ENCODE results near the gene TMEM219.
"Not testable (repeated sequence)": the region's sequence is repeated elsewhere in the genome, so short reads cannot be mapped to it uniquely, and the experiment has no call there.

The TMEM219 gene

DNA sequence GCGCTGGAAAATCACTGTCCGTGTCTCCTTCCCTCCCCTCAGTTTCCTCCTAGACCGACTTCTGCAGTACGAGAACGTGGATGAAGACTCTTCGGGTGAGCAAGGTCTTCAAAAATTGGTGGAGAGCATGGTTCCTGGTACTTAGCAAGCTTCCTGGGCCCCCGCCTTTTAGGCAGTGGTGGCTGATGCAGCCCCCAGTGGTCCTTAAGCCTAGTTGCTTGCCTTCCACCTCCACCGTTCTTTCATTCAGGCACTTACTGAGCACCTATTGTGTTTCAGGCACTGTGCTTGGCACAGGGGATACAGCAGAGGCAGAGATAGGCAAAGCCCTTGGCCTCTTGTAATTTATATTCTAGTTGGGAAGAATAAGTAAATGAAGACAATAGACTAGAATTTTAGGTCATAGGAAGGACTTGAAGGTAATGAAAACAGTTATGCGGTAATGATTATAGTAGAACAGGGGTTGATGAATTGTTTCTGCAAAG lies 34.9 kb downstream of the TMEM219 start:
- no peak for DNase-seq

DNA sequence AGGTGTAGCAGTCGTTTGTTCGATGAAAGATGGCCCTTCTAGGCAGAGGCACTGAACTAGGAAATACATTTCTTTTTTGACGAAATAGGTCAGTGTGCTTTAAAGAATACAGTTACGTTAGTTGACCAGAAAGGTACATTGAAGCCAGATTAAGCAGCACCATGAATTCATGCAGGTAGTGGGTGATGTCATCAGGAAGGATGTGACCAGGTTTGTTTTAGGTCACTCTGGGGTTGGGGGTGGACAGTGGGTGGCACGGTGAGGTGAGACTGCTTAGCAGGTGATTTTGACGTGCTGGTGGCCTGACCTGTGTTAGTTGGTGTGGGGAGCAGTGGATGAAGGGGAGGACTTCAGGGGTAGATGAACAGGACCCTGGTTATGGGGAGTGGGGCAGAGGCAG lies 37.7 kb downstream of the TMEM219 start:
- DNase-seq: no peak

DNA sequence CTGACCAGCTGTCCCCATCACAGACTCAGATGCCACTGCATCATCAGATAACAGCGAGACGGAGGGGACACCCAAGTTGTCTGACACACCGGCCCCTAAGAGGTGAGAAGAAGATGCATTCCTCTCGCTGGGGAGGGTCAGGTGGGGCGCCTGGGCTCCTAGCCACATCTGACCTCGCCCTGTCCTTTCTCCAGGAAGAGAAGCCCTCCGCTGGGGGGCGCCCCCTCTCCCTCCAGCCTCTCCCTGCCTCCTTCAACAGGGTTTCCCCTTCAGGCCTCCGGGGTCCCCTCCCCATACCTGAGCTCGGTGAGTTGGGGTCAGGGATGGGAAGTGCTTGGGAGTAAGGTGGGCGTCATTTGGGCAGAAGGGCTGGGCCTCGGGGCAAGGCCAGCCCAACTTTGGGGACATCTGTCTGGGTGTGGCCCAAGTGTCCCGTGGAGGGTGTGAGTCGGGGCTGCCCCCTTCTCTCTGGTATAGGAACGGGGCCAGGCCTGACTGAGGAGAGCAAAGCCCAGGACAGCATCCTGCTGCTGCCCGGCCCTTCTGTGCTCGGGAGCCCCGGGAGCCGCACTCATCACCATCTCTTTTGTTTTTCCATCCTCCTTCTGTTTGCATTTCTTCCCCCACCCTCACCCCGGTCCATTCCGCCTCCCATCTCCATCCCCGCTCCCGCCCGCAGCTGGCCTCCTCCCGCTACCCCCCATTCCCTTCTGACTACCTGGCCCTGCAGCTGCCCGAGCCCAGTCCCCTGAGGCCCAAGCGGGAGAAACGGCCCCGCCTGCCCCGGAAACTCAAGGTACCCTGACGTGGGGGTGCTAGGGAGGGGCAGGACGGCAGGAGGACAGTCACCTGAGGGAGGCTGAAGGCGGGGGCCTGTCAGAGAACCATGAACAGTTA lies 39.1 kb downstream of the TMEM219 start:
- no peak for DNase-seq

DNA sequence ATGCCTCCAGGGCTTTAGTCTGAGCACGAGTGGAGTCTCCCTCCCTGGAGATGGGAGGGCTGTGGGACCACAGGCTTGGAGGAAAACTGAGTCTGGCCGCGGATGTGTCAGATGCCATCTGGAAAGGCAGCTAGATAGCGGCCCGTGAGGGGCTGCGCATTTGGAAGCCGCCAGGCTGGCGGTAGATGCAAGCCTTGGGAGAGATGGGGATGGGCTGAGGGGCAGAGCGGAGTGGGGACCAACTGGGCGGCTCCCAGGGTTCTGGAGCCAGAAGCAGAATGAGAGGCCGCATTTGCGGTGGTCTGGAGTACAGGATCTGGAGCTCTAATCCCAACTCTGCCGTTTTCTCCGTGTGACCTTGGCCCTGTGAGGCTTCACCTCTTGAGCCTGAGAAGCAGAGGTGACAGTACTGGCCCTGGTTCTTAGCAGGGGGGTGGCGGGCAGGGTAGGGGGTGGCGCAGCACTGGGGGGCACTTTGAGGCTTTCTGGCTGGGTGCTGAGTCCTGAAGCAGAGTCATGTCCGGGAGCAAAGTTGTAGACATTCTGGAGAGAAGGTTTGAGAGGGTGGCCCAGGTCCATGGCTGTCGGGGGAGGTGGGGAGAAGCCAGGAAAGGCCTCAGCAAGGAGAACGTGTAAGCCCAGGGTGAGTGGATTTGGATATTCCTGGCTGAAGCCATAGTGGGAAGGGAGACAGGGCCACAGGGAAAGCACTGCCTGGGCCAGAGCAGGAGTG lies 40.9 kb downstream of the TMEM219 start:
- no peak for DNase-seq

DNA sequence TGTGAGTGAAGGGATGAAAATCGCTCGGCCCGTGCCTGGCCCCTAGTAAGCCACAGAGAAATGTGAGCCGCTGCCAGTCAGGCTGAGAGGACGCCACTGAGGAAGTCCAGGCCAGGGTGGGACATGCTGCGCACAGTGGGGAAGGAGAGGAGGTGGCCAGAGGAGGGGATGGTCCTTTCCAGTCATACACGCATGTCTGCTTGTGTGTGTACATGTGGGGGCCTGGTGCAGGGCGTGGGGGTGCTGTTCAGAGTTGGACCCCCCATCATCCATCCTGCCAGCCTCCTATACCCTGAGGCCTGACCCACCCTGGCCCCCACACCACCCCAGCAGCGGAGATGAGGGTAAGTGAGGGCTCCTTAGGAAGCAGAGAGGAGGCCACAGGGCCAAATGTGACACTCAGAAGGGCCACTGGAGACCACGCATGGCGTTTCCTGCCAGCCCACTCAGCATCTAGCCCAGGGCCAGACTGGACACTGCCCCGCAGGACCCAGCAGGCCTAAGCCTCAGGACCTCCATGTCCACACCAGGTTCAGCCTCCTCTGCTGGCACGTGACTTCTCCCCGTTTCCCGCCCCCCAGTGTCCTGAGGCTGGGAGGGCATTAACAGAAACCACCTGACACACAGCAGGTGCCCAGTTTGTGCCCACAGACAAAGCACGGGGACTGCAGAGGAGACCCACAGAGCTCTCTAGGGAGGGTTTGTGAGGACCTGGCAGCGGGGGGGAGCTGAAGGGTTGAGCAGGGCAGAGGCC lies 42.0 kb downstream of the TMEM219 start:
- DNase-seq: no peak

DNA sequence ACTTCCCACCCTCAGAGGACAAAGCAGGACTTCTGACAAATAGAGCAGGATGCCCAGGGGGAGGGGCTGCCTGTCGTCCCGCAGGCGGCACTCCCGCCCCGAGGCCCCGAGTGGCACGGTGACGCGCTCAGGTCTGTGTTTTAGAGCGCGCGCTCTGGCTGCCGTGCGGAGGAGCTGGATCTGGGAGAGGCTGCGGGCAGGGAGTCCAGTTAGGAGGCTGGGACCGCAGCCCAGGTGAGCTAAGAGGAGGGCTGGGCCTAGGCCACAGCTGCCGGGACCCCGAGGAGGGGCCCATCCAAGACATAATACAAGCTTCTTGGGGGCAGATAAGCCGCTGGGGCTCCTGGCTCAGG lies 42.5 kb downstream of the TMEM219 start:
- DNase-seq: no peak

DNA sequence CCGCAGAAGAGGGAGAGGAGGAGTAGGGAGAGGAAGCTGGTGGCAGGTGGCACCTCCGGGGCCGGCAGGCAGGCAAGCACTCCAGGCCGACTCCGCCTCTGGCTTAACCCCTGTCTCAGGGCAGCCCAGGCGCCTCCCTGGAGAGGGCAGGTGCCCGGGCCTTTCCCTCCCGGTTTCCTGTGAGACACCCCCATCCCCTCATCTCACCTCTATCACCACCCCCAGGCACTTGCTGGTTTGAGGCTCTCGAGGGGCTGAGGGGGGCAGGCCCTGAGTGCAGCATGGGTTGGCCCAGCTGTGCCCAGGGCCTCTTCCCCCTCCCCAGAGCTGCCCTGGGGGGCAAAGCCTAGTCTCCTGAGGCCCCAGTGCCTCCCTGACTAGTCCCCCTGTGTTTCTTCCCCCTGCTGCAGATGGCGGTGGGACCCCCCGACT lies 42.9 kb downstream of the TMEM219 start:
- DNase-seq: peak; percentile 63

DNA sequence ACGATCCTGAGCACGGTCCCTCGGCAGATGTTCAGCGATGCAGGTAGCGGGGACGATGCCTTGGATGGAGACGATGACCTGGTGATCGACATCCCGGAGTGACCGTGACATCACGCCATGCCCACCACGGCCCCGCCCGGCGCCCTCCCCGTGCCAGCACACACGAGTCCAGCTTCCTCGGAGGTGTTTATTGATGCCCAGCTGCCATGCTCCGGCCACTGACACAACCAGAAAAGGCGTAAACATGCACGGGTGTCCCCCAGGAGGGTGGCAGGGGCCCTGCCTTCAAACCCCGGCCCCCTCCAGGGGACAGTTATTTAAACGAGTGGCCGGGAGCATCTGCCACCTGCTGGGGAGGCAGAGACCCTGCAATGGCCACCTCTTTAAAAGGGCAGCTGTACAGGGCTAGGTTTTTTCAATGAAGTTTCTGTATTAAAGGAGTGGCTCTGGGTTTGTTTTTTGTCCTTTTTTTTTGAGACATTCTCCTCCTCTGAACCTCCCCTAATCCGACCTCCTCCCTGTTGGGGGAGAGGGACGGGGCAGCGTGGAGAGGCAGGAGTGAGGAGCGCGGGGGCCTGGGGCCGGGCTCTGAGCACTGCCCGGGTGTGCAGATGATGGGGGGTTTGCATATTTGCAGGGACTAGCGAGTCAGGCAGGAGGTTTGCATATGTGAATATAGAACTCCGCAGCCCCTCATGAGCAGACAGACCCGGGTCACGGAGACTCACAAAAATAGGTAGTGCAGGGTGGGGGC lies 43.6 kb downstream of the TMEM219 start:
- DNase-seq: peak; percentile 39

DNA sequence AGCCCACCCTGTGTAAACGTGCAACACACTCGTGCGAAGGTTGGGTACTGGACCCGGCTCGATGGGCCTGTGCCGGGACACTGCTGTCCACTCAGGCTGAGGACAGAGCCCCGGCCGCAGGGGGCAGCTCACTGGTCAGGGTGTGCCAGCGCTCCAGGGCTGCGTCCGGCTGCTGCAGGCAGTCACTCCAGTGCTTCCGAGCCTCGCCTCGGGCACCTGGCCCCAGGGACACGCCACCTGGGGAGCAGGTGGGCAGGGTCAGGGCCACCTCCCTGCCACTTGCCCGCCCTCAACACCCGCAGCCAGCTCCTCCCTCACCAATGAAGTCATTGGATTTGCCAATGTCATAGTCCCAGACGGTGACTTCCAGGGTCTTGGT lies 44.2 kb downstream of the TMEM219 start:
- no peak for DNase-seq

DNA sequence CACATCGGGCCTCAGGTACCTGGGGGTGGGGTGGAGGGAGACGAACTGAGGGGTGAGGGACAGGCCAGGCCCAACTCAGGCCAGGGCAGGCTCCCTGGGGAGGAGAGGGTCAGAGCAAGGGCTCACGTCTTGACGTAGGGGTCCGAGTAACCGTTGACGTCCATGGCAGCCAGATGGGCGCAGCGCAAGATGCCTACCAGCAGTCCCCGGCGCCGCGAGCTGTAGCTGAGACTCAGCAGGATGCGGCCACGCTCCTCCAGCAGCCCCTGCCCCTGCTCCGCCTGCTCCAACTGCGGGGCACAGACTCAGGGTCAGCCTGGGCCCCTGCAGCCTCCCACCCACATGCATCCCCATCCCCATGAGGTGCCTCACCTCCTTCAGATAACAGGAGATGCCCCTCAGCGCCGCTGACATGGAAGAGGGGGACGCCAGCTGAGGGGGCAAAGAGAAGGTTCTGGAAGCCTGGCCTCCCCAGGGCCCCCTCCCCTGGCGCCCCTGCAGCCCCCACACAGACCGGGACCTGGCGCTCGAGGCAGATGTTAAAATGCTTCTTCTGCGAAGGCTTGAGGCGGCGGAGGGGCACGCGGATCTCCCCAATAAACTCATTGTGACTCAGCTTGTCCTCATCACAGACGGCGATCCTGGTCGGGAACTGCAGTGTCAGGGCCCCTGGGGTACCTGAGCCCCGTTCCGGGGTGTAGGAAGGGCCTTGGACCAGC lies 44.9 kb downstream of the TMEM219 start:
- no peak for DNase-seq

DNA sequence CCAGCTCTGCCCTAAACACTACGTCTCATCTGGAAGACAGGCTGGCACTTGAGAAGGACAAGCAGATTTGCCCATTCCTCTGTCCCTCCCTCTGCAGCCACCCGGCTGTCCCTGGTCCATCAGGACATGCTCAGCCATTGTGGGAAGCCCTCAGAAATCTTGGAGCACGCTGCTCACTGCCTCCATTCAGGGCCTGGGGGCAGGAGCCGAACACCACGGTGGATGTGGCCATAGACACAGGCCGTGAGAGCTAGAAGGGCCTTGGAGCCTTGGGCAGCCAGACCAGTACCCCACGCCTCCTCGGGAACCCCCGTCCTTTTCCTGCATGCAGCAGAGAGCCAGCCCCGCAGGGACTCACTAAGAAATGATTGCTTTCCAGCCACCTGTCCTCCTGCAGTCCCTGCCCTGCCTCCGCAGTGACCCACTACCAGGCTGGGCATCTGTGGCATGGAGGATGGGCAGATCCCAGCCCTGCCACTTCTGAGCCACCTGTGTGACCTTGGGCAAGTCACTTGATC lies 45.6 kb downstream of the TMEM219 start:
- no peak for DNase-seq

DNA sequence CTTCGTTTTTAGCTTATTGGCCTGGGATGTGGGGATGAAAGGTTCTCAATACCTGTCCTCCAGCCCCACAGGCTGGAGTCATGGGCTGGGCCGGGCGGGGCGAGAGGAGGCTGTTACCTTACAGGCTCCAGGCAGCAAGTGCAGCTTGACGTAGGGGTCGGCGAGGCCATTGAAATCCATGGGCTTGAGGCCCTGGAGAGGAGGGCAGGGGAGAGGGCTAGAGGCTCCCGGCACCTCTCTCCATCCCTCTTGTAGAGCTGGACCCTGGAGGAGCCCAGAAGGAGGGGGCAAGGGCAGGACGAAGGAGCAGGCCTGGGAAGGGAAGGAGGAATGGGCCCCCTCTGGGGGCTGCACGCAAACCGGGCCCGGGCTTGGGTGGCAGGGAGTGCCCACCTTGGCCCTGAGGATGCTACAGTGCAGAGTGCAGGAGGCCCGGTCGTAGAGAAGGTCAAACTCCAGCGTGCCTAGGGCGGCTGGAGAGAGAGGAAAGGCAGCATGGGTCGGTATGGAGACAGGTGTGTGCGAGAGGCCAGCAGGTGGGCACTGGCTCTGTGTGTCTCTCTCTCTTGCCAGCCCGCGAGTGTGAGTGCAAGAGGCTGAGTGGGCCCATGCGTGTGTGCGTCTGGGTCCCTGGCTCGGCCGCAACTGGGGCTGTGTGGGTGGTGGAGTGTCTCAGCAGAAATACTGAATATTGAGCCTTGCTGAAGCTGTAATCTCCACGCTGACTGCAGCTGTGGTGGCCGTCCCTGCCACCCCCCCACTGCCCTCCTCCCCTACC lies 47.4 kb downstream of the TMEM219 start:
- no peak for DNase-seq

DNA sequence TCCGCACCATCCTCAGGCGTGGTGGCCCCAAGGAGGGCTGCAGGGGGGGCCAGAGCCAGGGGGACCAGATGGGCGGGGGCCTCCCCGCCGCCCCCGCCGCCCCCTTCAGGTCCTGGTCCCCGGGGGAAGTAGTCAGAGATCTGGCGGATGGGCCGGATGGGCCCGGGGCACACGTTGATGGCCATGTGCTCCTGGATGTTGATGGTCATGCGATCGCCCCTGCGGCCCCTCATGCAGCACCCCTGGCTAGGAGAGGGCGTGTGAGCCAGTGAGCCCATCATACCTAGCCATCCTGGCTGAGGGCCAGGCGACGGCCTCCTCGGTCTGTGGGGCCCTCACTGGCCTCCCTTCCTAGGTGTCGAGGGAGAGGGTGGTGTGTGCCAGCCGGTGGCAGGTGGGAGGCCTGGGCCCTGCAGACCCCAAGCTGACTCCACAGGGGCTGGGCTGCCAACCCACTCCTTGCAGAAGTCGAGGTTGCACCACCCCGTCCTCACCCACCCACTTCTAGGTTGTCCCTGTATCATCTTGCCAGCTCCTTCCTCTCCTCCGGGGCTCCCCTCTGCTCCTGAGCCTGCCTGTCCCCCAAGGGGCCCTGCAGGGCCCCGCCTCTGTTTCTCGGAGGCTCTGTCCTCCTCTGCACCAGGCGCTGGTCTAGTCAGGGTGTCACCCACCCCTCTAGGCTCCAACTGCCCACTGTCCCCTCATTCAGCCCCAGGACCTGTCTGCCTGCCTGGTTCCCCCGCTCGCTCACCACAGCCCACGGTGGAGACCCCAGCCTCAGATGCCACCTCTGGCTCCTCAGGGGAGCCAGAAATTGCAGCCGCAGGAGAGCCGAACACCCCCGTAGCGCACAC lies 48.3 kb downstream of the TMEM219 start:
- peak; percentile 37 for DNase-seq

DNA sequence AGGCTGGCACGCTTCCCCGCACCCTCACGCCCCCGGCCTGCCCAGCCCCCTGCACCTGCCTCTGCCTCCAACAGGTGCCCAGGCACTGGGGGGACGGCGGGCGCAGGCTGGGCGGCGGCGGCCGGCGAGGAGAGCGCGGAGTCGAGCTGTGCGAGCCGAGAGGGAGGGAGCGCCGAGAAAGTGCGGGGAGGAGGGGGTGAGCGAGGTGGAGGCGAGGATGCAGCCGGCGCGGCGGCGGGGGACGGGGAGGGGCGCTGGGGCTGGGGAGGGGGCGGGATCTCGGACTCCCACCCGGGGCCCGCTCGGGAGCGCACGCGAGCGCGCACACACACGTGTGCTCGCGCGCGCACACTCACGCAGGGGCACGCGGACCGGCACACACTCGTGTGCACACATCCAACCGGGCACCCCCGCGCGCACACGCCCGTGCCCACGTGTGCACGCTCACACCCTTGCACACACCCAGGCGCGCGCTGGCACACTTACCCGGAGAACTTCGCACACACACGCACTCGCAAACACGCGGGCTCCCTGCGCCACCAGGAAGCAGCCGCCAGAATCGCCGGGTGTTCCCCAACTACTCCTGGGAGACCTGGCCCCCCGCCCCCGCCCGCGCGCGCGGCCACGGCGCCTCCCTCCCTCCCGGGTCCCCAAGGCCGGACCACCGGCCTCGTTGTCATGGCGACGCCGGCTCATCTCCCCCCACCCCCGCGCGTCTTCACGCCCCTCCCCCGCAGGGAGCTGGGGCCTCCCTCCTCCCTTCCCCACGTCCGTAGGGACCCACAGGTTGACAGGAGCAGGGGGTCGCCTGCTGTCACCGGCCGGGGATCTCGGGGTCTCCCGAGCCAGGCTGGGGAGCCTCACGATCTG lies 49.2 kb downstream of the TMEM219 start, which contains the start of gene DOC2A:
DOC2A (minus strand) TSS at position 184 of the 870 bp plus-strand sequence. CDS start 805 bp downstream, outside the sequence.
- peak; percentile 60 for DNase-seq

DNA sequence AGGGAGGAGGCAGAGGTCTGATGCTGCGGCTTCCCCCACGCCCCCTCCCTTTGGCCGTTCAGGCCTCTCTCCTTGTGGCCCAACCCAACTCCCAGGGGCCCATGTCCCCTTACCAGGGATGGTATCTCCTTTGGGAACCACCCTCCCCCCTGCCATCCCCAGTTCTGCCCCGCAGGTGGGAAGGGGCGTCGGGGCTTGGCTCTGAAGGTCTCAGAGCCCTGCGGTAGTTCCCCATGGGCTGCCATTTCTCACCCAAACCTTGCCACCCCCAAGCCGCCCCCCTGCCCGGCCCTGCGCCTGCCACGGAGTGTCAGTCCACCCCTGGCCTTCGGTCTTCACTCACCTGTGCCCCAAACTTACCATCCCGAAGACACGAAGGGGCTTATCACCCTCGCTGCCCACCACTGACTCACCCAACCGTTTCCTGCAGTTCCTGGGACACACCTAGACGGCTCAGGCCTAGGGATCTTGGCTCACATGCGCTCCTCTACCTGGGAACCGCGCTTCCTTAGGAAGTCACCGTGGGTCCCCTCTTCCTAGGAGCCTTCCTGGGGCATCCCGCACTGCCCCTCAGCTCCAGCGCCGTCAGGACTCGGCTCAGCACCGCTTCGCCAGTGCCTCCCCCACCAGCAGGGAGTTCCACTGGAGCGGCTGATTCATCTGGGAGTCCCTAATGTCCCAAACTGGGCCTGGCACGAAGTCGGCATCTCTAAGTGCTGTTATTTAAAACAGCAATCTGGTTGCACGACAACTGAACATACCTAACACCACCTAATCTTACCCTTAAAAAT lies 50.0 kb downstream of the TMEM219 start:
- no peak for DNase-seq

DNA sequence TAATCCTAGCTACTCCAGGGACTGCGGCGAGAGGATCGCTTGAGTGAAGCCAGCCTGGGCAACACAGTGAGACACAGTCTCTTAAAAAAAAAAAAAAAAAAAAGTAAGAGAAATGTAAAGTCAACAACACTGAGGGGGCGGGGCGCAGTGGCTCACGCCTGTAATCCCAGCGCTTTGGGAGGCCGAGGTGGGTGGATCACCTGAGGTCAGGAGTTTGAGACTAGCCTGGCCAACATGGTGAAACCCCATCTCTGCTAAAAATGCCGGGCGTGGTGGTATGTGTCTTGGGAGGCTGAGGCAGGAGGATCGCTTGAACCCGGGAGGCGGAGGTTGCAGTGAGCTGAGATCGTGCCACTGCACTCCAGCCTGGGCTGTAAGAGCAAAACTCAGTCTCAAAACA lies 50.7 kb downstream of the TMEM219 start:
- DNase-seq: not testable (repeated sequence)

DNA sequence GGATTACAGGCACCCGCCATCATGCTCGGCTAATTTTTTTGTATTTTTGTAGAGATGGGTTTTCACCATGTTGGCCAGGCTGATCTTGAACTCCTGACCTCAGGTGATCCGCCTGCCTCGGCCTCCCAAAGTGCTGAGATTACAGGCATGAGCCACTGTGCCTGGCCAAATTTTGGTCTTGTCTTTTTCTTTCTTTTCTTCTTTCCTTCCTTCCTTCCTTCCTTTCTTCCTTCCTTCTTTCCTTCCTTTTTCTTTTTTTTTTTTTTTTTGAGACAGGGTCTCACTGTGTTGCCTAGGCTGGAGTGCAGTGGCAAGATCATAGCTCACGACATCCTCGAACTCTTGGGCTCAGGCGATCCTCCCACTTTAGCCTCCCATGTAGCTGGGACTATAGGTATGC lies 53.6 kb downstream of the TMEM219 start:
- DNase-seq: not testable (repeated sequence)

Data from NCI-H2171 treated with DMSO at 0.1 percent for 48 hours (cell line).